SK-MEL-5 (cell line): ENCODE measurements around the gene SLC2A13. TPM values are rescaled to one million over a fixed set of nuclear protein-coding genes. Genes with fewer than 3 reads are reported as not detected.
"Not testable (repeated sequence)": the region's sequence is repeated elsewhere in the genome, so short reads cannot be mapped to it uniquely, and the experiment has no call there.

ENCODE experiments used
- DNase-seq: peaks from one replicate; pipeline ENCODE4 v3.0.0-alpha.2; 2016; ENCODE audit warnings: low read depth, low spot score
- in situ Hi-C: cut with HindIII; loops from 2 replicates; pipeline ENCODE4 v1.10.0; 2016; ENCODE audit warnings: low sequenced_read_pairs, high pct_unique_total_duplicates, low pct_unique_long_range_greater_than_20kb
- total RNA-seq: library from RNA; depleted of rRNA; stranded (reverse); fragments of >200 nt; shearing (Covaris generic); gene quantifications from 2 replicates; pipeline ENCODE4 v1.2.3, GENCODE V29; 2014

The SLC2A13 gene
- total RNA-seq, 1 experiment from 2014 or later = 51.8 TPM

DNA sequence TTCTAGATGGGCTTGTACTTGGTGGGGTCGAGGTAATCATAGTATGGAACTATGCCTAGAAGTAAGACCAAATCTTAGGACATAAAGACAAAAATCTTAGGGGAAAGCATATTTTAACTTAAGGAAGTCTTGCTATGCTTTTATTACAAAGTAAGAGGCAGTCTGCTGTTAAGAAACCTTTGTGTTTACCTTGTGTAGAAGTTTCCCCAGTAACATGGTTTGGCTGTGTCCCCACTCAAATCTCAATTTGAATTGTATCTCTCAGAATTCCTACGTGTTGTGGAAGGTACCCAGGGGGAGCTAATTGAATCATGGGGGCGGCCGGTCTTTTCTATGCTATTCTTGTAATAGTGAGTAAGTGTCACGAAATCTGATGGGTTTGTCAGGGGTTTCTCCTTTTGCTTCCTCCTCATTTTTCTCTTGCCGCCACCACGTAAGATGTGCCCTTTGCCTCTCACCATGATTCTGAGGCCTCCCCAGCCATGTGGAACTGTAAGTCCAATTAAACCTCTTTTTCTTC is 323.8 kb downstream of the SLC2A13 start:
- in situ Hi-C loops = no loop called here
- DNase-seq = no peak

- DNase-seq = no peak
- in situ Hi-C loops = no loop called here
Measured at GRCh38 chr12:39780913-39781446, 324.9 kb downstream of the SLC2A13 start.

DNA sequence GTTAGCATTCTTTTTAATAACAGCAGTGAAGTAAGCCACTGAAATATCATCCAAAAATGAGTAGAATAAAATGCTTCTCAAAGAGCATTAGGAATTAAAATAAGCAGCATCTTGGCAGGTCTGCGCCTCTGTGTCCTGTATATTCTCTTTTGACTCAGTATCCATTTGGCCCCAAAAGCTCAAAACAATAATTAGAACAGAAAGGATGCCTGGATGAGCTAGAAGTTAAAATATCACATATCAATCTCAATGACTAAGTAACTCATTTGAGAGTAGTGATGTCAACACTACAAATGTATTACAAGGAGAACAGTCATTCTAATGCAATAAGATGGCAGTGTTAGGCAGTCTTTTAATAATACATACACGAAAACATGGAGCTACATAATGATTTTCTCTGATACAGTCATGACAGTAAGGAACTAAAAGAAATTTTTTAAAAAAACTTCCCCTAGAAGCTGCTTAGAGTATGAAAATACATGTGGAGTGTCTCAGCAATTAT is 325.4 kb downstream of the SLC2A13 start:
- in situ Hi-C loops = no loop called here
- no peak for DNase-seq

GRCh38 chr12:39779768-39780340 is 326.0 kb downstream of the SLC2A13 start:
- in situ Hi-C loops = no loop called here
- DNase-seq = no peak

- DNase-seq = no peak
- in situ Hi-C loops = no loop called here
Measured at GRCh38 chr12:39777465-39777864, 328.4 kb downstream of the SLC2A13 start.

DNA sequence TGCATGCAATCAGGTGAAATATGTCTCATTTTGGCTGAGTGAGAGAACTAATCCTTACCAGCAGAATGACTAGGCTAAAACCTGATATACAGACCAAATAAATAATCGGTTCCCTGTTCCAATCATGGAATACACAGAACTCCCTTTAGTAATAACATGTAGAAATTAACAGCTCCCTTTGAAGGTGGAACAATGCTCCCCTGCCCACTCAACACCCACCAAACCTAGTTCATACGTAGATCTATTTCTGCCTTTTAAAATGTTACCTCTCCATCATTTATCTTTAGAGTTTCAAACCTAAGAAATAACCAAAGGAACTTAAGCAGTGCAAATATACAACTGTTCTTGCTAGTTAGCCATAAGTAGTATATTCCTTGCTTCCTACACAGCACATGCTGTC is 332.6 kb downstream of the SLC2A13 start:
- in situ Hi-C loops = no loop called here
- DNase-seq = no peak

DNA sequence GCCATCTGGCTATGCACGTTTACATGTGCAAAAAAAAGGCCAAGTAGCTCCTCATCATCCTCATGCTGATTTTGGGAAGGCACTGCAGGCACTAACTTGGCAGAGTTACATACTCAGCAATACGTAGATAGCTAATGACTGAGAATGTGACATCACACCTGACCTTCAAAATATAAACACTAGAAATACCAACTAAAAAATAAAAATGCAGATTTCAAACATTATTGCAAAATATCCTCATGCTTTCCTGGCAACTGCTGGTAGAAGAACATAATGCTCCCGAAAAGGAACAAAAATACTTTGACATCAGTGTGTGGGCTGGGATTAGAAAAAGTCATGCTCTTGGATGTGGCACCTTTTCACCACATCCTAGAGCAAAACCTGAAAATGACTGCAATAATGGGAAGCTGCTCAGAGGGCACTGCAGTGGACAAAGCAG is 333.0 kb downstream of the SLC2A13 start:
- in situ Hi-C loops = no loop called here
- DNase-seq = no peak

DNA sequence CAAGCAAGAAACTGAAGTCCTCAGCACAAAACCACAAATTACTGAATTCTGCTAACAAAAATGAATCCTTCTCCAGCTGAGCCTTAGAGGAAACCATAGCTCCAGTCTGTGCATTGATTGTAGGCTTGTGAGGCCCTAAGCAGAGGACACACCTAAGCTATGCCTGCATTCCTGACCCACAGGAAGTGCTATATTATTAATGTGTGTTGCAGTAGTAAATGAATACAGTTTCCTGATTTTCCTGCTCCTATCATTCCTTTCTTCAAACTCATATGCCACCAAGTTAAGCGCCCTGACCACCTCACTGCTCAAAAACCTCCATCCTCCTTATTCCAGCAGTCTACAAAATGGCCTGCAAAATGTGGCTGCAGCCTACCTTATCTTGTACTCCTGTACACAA is 334.4 kb downstream of the SLC2A13 start:
- no peak for DNase-seq
- in situ Hi-C loops = no loop called here

DNA sequence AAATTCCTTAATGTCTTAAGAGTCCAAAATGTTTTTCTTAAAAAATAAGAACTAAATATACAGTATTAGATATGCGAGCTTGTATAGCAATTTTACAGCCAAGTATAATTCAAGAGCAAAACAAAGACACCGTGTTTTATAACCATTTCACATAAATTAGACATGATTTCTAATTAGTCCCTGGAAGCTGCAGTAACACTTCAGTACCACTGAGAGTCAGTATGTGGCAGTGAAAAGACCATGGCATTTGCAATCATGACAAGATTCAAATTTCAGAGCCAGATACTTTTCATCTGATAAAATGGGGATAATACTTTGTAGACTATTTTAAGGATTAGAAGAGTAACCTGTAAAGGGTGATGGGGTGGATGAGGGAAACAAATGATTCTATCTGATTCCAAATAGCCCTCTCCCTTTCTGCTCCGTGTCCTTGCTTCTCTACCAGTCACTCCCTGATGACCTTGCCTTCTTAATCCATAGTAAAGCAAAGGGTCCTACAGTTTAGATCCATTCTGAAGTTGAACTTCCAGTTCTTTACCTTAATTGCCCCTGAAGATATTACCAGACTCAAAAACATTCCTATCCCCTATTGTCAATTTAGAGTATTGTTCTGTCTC is 340.8 kb downstream of the SLC2A13 start:
- peak; percentile 58 for DNase-seq
- in situ Hi-C loops = no loop called here

DNA sequence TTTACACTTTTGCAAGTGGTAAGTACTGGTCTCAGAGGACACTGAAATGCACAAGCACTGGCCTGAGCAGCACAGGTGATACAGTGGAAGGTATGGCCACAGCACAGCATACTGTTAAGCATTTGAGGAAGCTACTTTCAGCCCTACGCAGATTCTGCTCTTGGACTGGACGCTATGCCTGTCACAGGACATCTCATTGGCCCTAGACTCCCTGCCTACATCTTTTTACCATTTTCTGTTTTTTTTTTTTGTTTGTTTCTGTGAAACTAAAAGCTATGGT is 342.1 kb downstream of the SLC2A13 start:
- in situ Hi-C loops = no loop called here

GRCh38 chr12:39763071-39763889 is 342.6 kb downstream of the SLC2A13 start:
- in situ Hi-C loops = no loop called here
- no peak for DNase-seq

More for the DNA sequence above, 342.1 kb downstream of the SLC2A13 start:
- DNase-seq = no peak

- no peak for DNase-seq
- in situ Hi-C loops = no loop called here
Measured at GRCh38 chr12:39755478-39755877, 350.4 kb downstream of the SLC2A13 start.

DNA sequence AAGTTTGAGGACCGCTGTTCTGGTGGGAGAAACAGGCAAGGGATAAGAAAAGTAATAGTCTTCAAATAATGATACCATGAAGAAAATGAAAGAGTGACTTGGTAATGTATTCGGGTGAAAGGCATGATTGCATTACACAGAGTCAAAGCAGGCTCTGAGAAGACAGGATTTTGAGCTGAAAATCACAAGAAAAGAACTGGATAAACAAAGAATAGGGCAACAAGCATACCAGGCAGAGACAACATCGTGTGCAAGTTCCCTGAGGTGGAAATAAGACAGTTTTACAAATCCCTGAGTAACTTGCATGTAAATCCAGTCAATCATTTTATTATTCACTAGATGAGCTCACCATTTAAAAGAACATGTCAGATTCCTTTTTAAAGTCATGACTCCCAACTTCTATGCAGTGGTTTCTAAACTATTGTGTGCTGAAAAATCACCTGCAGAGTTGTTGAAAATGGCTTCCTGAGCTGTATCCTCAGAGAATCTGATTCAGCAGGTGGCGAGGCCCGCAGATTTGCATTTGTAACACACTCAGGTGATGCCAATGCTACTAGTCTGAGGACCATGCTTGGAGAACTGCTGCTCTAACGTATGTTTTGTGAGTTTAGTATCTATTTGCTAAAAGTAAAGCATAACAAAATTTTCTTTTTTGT is 353.3 kb downstream of the SLC2A13 start:
- no peak for DNase-seq
- in situ Hi-C loops = no loop called here

- DNase-seq, in situ Hi-C loops: not testable (repeated sequence)
Measured at GRCh38 chr12:39746151-39746550, 359.7 kb downstream of the SLC2A13 start.

DNA sequence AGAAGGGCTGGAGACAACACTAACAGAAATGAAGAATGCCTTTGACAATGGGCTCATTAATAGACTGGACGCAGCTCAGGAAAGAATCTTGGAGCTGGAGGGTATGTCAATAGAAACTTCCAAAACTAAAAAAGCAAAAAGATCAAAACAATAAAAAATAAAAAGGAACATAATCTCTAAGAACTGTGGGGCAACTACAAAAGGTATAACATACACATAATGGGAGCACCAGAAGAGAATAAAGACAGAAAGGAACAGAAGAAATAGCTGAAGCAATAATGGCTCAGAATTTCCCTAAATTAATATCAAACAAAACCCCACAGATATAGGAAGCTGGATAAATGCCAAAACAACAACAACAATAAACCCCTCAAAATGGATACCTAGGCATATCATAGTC is 362.2 kb downstream of the SLC2A13 start:
- no peak for DNase-seq
- in situ Hi-C loops = no loop called here

DNA sequence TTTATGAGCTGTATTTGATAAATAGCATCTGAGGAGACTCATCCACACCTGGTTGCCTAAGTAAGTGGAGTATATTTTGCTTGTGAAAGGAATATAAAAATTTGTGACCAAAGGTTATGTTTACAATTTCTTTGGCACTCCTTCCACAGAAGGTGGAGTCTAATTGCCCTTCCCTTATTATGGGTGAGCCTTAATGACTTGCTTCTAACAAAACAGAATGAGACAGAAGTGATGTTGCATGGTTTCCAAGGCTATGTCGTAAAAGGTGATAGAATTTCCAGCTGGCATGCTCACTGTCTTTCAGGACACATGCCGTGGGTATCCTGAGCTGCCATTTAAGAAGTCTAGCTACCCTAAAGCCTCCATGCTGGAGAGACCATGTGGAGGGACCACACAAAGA is 369.5 kb downstream of the SLC2A13 start:
- in situ Hi-C loops = no loop called here
- DNase-seq = no peak

- in situ Hi-C loops = no loop called here
Measured at GRCh38 chr12:39723831-39724230, 382.1 kb downstream of the SLC2A13 start.

DNA sequence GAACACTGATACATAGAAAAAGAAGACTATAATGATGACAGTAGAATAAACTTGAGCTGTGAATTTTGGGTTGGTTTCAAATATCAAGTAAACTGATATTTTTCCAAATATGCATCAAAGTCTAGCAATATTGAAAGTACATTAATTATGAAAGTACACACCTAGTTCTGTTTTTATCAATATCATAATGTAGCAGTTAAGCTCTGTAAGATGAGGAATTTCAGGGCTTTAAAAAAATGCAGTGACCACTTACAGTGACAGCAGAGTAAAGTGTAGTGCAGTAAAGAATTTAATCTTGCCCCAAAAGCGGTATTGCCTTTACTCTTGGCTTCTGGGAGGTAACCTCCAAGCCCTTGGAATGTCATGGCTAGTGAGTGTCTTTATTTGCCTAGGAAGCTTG is 383.4 kb downstream of the SLC2A13 start:
- DNase-seq = no peak
- in situ Hi-C loops = no loop called here

More at GRCh38 chr12:39723831-39724230, 382.1 kb downstream of the SLC2A13 start:
- DNase-seq = peak; percentile 46
